Measurements from ENCODE around the gene TMEM53.

GRCh38 chr1:44664730-44665370 lies 9.4 kb downstream of the TMEM53 start:
- TF ChIP-seq POLR2A (IDR thresholded peaks at IDR 0.05) (no peak), CTCF (IDR thresholded peaks at IDR 0.05) (no peak)

Measured in prostate gland (tissue), 2 donors.